ENCODE measurements around the gene INPP5A. TPM values are rescaled to one million over a fixed set of nuclear protein-coding genes. Genes with fewer than 3 reads are reported as not detected.

Gene INPP5A
- total and polyA plus RNA-seq, 9 of the 15 experiments (the other 6 are each of a cell fraction or from before 2014, with no cell fraction given): 0.66 to 11.6 (median 7.7) TPM

DNA sequence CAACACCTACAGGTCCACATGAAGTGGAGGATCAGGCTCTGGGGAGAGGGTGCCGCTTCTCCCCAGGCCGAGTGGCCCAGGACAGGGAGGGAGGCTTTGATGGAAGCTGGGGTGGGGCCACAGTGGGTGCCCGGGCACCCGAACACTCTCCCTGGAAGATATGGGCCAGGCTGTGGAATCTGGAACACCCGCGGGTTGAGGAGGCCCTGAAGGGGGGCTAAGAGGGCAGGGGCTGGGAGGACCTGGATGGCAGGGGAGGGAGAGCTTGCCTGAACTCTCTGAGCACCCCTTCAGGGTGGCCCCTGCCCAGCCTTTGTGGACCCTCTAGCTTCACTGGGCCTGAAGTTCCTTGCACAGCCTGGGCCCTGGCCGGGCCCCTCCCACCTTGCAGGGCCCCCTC, 252.9 kb downstream of the INPP5A start:
- FAIRE-seq (no peak), ATAC-seq (no peak), DNase-seq (ENCODE audit: extremely low read depth in 1 of 4, low spot score in 3 of 4) (no peak)
- Histone ChIP-seq H3K4me3 (no peak overlapping the region), H3K9ac (ENCODE audit: insufficient read depth in 1 of 2, low read depth in 2 of 2, low read length in 2 of 2) (no peak overlapping the region), H4K20me1 (replicated peaks; ENCODE audit: control insufficient read depth, insufficient read depth, low read length) (no peaks in the 10 kb centered on the region), H3K36me3 (ENCODE audit: control insufficient read depth, insufficient read depth, low read length) (no peaks in the 10 kb centered on the region), H3K27me3 (ENCODE audit: control insufficient read depth in 2 of 2, insufficient read depth in 2 of 2, low read length in 2 of 2) (peaks cover 0 to 4% of the 10 kb centered on the region in 2 experiments; a peak in 1 of 5 replicates), H3K4me2 (ENCODE audit: insufficient read depth, low read length) (no peak overlapping the region), H2AFZ (ENCODE audit: low read depth, low read length) (no peak overlapping the region), H3K9me1 (ENCODE audit: control insufficient read depth, insufficient read depth, low read length) (no peaks in the 10 kb centered on the region), H3K9me3 (replicated peaks; ENCODE audit: control insufficient read depth, insufficient read depth, low read depth, low read length) (no peaks in the 10 kb centered on the region), H3K79me2 (ENCODE audit: control insufficient read depth, insufficient read depth, low read length) (no peaks in the 10 kb centered on the region), H3K4me1 (replicated peaks in 1 of 2; ENCODE audit: control insufficient read depth in 2 of 2, insufficient read depth in 2 of 2, low read length in 2 of 2) (peaks cover 0 to 11% of the 10 kb centered on the region in 2 experiments; a peak in 1 of 5 replicates), H3K27ac (ENCODE audit: extremely low read depth, low read depth, low read length) (no peak overlapping the region)
- ChIA-PET CTCF (ENCODE audit: low intra/inter-chr PET ratio) (no interaction called here), POLR2A (interaction anchor here (0.6 kb wide), 1 partner anchor 64 kb away, joined by 3 read pairs; no protein-coding TSS in a partner anchor)
- WGBS (ENCODE audit: insufficient coverage, low coverage, missing lambda C conversion rate): 0% methylated on average over 4 of the region's 7 CpGs
- intact Hi-C loops (cut with micrococcal nuclease): loop anchor here (10.0 kb wide), 1 partner anchor 136 kb away; no protein-coding TSS in a partner anchor
- TF ChIP-seq, protein P1, sequence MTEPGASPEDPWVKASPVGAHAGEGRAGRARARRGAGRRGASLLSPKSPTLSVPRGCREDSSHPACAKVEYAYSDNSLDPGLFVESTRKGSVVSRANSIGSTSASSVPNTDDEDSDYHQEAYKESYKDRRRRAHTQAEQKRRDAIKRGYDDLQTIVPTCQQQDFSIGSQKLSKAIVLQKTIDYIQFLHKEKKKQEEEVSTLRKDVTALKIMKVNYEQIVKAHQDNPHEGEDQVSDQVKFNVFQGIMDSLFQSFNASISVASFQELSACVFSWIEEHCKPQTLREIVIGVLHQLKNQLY (CRISPR knock-in tag; conservative IDR thresholded peaks at IDR 0.05): no peak
- TF ChIP-seq, protein P2, sequence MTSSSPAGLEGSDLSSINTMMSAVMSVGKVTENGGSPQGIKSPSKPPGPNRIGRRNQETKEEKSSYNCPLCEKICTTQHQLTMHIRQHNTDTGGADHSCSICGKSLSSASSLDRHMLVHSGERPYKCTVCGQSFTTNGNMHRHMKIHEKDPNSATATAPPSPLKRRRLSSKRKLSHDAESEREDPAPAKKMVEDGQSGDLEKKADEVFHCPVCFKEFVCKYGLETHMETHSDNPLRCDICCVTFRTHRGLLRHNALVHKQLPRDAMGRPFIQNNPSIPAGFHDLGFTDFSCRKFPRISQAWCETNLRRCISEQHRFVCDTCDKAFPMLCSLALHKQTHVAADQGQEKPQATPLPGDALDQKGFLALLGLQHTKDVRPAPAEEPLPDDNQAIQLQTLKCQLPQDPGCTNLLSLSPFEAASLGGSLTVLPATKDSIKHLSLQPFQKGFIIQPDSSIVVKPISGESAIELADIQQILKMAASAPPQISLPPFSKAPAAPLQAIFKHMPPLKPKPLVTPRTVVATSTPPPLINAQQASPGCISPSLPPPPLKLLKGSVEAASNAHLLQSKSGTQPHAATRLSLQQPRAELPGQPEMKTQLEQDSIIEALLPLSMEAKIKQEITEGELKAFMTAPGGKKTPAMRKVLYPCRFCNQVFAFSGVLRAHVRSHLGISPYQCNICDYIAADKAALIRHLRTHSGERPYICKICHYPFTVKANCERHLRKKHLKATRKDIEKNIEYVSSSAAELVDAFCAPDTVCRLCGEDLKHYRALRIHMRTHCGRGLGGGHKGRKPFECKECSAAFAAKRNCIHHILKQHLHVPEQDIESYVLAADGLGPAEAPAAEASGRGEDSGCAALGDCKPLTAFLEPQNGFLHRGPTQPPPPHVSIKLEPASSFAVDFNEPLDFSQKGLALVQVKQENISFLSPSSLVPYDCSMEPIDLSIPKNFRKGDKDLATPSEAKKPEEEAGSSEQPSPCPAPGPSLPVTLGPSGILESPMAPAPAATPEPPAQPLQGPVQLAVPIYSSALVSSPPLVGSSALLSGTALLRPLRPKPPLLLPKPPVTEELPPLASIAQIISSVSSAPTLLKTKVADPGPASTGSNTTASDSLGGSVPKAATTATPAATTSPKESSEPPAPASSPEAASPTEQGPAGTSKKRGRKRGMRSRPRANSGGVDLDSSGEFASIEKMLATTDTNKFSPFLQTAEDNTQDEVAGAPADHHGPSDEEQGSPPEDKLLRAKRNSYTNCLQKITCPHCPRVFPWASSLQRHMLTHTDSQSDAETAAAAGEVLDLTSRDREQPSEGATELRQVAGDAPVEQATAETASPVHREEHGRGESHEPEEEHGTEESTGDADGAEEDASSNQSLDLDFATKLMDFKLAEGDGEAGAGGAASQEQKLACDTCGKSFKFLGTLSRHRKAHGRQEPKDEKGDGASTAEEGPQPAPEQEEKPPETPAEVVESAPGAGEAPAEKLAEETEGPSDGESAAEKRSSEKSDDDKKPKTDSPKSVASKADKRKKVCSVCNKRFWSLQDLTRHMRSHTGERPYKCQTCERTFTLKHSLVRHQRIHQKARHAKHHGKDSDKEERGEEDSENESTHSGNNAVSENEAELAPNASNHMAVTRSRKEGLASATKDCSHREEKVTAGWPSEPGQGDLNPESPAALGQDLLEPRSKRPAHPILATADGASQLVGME (CRISPR knock-in tag; IDR thresholded peaks at IDR 0.05): no peak
- TF ChIP-seq KLF6 (CRISPR knock-in tag; IDR thresholded peaks at IDR 0.05; ENCODE audit: borderline replicate concordance) (no peak), XRCC3 (IDR thresholded peaks at IDR 0.05) (no peak)
- in situ Hi-C loops (cut with MboI): no loop called here
- BruUV-seq (replicated peaks): no TSS peak

All from K562 (cell line).